HK-2 (cell line): ENCODE measurements around the gene FAM50B.
A peak's percentile ranks its signal among the peaks of the same experiment; 100 is the strongest.

ENCODE experiments used
- DNase-seq: peaks from one replicate; pipeline ENCODE4 v3.0.0-alpha.2; 2018; ENCODE audit not compliant: unreplicated experiment

The FAM50B gene

GRCh38 chr6:3820563-3820962 is 28.6 kb upstream of the FAM50B start:
- DNase-seq: no peak

GRCh38 chr6:3822747-3823445 is 26.3 kb upstream of the FAM50B start:
- DNase-seq: no peak

- DNase-seq: no peak
These were observed 25.5 kb upstream of the FAM50B start for GRCh38 chr6:3823671-3824070.

DNA sequence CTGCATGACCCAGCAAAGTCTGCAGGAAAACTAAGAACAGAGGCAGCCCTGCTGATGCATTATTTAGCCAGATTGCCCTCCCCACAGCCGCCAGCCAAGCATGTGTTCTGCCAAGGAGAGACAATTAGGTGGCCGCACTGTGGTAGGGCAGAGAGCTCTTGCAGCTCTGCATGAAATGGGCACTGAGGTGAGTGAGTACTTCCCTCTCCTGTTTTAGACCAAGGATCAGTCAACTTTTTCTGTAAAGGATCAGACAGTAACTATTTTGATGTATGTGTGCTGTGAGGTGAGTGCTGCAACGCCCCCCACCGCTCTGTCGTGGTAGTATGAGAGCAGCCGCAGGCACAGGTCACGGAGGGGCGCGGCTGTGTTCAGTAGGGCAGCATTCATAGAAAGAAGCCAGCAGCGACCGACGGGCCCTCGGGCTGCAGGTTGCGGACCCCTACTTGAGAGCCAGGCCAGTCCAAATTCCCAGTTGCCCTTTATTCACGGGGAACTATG is 23.8 kb upstream of the FAM50B start:
- DNase-seq: peak; percentile 26

GRCh38 chr6:3825851-3826581 is 23.2 kb upstream of the FAM50B start:
- peak; percentile 92 for DNase-seq

GRCh38 chr6:3829285-3829684 is 19.9 kb upstream of the FAM50B start:
- DNase-seq: no peak

- no peak for DNase-seq
These were observed 18.4 kb upstream of the FAM50B start for GRCh38 chr6:3830806-3831205.

- no peak for DNase-seq
These were observed 17.2 kb upstream of the FAM50B start for GRCh38 chr6:3831761-3832530.

GRCh38 chr6:3835055-3835731 is 14.0 kb upstream of the FAM50B start:
- no peak for DNase-seq

DNA sequence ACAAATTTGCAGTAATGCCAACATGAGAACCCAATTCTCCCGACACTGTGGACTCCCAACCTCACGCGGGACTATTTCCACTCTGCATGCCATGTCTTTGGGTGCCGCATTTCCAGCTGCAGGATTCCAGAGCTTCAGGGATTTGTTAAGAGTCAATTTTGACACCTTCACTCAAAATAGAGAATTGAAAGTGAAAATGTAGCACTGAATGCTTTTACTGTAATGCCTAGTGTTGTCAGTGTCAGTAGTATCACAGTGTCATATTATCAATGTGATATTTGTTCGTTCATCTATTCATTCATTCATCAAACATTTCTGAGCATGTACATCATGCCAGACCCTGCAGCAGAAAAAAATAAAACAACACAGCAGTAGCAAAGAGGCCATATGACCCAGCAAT is 13.4 kb upstream of the FAM50B start:
- no peak for DNase-seq

GRCh38 chr6:3836566-3836965 is 12.6 kb upstream of the FAM50B start:
- no peak for DNase-seq

GRCh38 chr6:3837781-3838180 is 11.4 kb upstream of the FAM50B start:
- no peak for DNase-seq

DNA sequence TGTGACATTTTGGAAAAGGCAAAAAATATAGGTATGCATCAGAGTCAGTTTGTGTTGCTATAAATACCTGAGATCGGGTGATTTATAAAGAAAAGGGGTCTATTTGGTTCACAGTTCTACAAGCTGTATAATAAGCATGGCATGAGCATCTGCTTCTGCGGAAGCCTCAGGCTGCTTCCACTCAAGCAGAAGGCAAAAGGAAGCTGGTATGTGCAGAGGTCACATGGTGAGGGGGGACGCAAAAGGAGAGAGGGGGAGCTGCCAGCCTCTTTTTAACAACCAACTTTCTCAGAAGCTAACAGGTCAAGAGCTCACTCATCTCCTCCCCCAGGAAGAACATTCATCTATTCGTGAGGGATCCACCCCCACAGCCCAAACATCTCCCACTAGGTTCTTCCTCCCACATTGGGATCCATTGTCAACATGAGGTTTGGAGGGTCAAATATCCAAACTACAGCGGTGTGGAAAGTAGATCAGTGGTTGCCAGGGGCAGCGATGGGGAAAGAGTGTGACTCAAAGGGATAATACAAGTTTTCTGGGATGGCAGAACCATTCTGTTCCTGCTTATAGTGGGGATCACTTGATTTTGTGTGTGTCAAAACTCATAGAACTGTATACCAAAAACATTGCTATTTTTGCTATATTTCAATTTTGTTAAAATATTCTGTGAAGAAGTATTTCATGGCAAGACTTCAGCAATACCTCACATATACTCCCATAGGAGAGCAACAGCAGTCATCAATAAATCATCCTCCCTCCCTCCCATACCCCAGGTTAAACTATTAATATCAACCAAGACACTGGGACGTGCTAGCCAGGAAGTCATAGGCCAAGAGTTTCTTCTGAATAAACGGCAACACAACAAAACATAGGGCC is 9.9 kb upstream of the FAM50B start:
- DNase-seq: peak; percentile 24

- DNase-seq: no peak
These were observed 8.1 kb upstream of the FAM50B start for GRCh38 chr6:3841066-3841454.

GRCh38 chr6:3841711-3842565 is 7.2 kb upstream of the FAM50B start:
- no peak for DNase-seq

DNA sequence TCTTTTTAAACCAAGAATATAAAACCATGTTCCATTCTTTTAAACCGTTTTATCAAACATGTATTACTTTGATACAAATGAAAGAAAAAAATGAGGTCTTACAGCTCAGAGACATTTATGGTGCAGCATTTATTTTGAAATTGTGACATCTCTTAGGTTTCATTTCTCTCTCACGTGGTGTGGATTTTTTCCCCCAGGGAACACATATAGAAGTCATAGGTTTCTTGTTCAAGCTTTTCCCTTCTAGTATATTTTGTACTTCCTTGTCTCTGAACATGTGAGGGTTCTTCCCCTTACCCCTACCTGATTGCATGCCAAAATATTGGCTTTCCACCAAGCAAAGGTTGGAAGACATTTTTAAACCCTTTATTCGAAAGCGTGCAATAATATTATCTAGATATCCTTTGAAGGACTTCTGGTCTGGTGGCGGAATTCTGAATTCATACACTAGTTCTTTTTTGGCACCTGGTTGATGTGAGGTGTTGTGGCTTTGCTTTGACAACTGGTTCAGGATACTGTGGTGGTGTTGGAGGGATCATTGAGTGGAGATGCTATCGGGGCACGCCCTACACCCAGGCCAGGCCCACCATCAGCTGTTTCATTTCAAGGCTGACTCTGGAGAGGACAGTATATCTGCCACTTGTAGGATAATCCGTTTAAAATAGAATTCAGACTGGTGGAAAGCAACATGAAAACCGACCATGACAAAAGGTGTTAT is 5.6 kb upstream of the FAM50B start:
- DNase-seq: no peak

GRCh38 chr6:3844097-3844463 is 5.1 kb upstream of the FAM50B start:
- DNase-seq: no peak

GRCh38 chr6:3847521-3847920 is 1.7 kb upstream of the FAM50B start:
- DNase-seq: no peak

DNA sequence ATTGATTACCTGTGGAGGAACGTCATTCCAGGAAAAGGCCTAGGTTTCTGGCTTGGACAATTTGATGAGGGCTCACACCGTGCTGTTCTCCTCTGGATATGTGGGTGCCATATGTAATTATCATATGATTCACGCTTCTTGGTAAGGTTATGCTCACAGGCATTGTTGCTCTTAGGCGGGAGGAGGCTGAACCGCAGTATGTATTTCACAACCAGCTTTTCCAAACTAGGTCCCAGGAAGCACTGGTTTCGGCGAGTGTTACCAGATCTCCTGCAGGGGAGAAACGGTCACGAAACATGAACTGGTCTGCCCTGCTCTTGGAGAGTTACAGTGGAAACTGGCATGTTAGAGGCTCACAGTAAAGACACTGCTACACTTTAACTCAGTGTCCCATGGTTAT is 793 bp upstream of the FAM50B start:
- DNase-seq: no peak
